ENCODE results near the gene RABL6.
"Not testable (repeated sequence)": the region's sequence is repeated elsewhere in the genome, so short reads cannot be mapped to it uniquely, and the experiment has no call there.

The RABL6 gene

GRCh38 chr9:136795000-136795348 is 12.8 kb upstream of the RABL6 start:
- no peak for DNase-seq (ENCODE audit: low spot score)

DNA sequence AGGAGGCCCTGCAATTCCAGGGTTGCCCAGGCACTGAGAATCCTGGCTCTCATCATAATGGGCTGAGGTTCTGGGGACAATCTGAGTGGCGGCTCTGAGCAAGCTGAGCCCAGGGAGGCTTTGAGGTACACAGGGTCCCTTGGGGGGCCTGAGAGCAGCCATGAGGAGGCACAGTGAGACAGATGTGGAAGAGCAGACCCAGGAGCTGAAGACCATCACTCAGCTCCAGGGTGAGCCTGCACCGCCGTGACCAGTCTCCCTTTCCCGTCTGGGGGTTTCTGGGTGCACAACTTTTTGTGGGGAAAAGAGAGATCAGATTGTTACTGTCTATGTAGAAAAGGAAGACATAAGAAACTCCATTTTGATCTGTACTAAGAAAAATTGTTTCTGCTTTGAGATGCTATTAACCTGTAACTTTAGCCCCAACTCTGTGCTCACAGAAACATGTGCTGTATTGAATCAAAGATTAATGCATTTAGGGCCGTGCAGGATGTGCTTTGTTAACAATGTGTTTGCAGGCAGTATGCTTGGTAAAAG is 11.4 kb upstream of the RABL6 start, which contains the start of gene CCDC183:
TSS of gene CCDC183 (plus strand) at position 101 of the 537 bp plus-strand sequence. CDS start at position 161, 60 bp downstream.
- no peak for DNase-seq (ENCODE audit: low spot score)

GRCh38 chr9:136796775-136797347 is 10.9 kb upstream of the RABL6 start:
- not testable (repeated sequence) for DNase-seq (ENCODE audit: low spot score)

- DNase-seq (ENCODE audit: low spot score): no peak
Measured at GRCh38 chr9:136798708-136799078, 9.1 kb upstream of the RABL6 start.

DNA sequence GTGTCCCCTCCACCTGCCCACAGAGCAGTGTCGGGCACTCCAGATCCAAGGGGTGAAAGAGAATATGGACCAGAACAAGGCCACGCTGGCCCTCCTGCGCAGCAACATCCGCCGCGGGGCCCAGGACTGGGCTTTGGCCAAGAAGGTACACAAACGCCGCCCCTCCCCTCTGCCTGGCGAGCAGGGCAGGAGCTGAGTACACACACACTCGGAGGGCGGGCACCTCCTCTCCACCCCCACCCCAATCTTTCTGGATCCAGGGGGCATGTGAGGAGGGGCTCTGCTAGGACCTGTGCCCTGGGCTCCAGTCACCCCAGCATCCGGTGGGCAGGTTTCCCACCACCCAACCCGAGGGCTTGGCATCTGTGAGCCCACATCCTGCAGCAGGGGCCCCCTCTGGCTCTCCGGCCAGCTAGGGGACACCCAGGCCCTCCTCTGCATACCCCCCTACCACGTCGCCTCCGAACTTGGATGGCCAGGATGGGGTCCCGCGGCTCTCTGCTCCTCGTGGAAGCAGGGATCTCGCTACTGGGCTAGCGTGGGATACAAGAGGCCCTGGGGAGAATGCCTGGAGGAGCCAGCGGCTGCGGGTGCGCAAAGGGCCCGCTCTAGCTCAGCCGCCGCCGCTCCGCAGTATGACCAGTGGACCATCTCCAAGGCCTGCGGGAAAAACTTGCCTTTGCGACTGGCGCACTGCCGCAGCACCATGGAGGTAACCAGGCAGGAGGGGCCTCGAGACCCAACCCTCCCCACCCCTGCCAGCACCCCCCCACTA is 8.5 kb upstream of the RABL6 start:
- DNase-seq (ENCODE audit: low spot score): no peak

GRCh38 chr9:136799854-136800657 is 7.7 kb upstream of the RABL6 start:
- peak; percentile 86 for DNase-seq (ENCODE audit: low spot score)

GRCh38 chr9:136802321-136802720 is 5.4 kb upstream of the RABL6 start:
- DNase-seq (ENCODE audit: low spot score): no peak

DNA sequence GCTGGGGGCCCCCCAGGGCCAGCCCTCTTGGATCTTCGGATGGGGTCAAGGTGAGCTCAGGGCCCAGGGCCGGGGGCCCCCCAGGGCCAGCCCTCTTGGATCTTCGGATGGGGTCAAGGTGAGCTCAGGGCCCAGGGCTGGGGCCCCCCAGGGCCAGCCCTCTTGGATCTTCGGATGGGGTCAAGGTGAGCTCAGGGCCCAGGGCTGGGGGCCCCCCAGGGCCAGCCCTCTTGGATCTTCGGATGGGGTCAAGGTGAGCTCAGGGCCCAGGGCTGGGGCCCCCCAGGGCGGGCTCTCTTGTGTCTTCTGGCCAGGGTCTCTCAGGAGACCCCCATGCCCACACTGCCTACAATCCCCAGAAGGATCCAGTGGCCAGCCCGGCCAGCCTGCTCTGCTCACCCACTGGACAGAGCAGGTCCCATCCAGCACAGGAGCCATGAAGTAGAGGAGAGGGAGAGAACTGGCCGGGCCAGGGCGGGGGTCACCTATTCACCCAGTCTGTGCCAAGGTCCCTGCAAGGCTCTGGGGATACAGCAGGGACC is 4.7 kb upstream of the RABL6 start:
- not testable (repeated sequence) for DNase-seq (ENCODE audit: low spot score)

DNA sequence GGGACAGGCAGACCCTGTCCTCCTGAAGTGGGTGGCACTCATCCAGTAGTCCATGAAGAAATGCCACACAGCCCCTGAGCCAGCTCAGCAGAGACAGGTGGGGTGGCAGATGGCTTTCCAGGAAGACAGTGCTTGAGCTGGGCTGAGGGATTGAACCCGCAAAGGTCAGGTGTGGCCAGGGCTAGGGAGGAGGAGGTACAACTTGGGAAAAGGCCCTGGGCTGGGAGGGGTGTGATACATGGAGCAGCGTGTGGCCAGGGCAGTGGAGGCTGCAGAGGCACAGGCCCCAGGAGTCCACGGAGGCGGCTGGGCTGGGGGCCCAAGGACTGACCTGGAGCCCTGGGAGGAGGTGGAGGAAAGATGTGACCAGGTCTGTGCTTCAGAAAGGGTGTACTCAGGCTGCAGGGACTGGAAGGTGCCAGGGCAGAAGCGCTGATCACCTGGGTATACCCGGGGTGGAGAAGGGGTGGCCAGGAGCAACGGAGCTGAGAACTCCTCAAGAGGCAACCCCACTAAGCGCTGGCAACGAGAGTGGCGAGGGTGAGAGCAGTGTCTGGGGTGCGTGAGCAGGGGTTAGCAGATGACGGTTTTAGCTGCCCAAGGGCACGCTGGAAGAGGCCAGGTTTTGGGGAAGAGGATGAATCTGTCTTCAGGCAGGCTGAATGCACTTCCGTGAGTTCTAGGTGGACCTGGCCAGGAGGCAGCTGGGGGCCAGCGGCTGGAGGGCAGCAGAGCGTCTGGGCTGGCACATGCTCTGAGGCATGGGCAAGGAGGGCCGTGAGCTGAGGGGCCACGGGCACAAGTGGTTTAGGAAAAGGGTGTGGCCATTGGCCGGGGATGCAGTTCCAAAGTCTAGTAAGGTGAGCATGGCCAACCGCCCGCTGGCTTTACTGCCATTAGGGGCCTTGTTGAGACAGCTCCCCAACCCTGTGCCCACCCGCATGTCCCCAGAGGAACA is 3.9 kb upstream of the RABL6 start:
- DNase-seq (ENCODE audit: low spot score): no peak

- no peak for DNase-seq (ENCODE audit: low spot score)
Measured at GRCh38 chr9:136804509-136805206, 3.1 kb upstream of the RABL6 start.

DNA sequence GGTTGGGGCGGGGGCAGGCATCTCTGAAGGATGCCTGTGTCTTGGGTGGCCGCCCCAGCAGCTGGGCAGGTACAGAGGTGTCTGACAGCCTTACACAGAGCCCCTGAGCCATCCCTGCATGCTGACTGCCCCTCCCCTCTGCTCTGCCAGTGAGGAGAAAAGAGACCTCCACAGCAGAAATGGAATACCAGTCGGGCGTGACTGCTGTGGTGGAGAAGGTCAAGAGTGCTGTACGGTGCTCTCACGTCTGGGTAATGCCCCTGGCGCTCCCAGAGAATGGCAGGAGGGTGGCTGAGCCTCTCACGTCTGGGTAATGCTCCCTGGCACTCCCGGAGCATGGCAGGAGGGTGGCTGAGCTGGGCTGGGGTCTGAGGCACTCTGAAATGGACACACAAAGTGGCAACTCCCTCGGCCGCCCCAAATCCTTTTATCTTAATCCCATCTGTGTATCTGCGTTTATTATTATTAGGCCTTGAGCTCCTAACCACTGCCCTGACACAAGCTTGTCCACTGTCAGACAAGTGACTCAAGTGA is 2.5 kb upstream of the RABL6 start:
- no peak for DNase-seq (ENCODE audit: low spot score)

DNA sequence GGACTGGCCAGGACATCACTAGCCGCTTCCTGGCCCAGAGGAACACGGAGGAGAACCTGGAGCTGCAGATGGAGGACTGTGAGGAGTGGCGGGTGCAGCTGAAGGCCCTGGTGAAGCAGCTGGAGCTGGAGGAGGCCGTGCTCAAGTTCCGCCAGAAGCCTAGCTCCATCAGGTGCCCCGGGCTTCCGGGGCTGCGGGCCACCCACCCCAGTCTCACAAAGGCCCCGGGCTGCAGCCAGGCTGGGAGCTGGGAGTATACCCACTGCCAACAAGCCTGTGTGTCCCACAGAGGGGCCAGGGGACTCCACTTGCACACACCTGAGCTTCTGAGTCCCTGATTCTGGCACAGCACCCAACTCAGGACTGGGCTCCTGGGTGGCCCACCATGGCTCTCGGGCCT is 1.7 kb upstream of the RABL6 start:
- no peak for DNase-seq (ENCODE audit: low spot score)

DNA sequence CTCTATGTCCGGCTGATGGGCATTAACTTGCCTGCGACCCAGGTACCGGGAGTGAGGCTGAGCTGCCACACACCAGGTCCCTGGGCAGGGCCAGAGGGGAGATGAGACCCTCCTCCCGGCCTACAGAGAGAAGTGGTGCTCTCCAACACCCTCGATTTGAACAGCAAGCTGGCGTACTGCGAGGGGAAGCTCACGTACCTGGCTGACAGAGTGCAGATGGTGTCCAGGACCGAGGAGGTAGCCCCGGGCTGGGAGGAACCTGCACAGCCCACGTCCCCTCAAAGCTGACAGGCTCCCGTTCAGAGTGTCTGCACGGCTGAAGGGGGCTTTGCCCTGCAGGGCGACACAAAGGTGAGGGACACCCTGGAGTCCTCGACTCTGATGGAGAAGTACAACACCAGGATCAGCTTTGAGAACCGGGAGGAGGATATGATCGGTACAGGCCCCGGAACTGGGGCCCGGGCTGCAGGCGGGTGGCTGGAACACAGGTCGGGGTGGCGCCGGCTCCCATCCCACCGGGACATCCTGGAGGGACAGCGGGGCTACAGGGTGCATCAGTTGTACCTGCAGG is 1.0 kb upstream of the RABL6 start:
- no peak for DNase-seq (ENCODE audit: low spot score)

- DNase-seq (ENCODE audit: low spot score): peak; percentile 40
Measured at GRCh38 chr9:136808075-136808805, 492 bp downstream of the RABL6 start.

- no peak for DNase-seq (ENCODE audit: low spot score)
Measured at GRCh38 chr9:136808806-136809158, 1.0 kb downstream of the RABL6 start.

DNA sequence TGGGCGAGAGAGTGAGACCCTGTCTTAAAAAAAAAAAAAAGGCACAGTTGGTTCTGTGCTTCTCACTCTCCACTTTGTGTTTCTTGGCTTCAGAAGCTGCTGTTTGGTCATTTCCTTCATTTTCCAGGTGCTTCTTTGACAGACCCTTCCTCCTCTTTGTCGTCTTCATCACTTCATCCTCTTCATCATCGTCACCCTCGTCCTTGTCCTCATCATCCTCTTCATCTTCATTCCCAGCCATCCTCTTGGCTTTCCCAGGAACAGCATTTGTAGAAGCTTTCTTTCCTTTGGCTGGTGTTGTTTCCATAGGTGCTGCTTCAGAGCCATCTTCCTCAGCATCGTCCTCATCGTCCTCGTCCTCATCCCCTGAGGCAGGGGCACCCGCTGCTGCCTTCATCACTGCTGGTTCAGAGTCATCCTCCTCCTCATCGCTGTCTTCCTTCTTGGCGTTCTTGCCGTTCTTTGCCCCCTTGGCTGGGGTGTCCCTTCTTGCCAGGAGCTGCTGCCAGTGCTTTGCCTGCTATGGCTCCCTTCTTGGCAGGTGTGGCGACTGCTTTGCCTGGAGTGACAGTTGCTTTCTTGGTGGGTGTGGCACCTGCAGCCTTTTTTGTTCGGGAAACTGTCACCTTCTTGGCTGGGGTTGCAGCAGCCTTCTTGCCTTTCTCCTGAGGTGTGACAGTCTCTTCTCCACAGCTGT is 7.1 kb downstream of the RABL6 start:
- no peak for DNase-seq (ENCODE audit: low spot score)

DNA sequence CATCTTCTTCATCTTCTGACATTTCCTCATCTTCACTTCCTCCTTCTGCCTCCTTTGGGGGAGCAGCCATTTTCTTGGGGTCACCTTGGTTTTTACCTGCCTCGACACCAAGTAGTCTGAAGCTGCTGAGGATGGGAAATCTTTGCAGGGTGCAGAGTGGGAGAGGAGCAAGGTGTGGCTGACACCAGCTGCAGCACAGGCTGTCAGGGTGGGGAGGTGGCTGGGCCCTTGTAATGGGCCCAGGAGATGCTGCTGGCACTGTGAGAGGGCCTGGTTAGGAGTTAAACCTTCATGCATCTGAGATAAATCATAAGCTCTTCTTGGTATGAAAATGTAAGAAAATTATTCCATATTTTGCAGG is 7.7 kb downstream of the RABL6 start:
- DNase-seq (ENCODE audit: low spot score): no peak

DNA sequence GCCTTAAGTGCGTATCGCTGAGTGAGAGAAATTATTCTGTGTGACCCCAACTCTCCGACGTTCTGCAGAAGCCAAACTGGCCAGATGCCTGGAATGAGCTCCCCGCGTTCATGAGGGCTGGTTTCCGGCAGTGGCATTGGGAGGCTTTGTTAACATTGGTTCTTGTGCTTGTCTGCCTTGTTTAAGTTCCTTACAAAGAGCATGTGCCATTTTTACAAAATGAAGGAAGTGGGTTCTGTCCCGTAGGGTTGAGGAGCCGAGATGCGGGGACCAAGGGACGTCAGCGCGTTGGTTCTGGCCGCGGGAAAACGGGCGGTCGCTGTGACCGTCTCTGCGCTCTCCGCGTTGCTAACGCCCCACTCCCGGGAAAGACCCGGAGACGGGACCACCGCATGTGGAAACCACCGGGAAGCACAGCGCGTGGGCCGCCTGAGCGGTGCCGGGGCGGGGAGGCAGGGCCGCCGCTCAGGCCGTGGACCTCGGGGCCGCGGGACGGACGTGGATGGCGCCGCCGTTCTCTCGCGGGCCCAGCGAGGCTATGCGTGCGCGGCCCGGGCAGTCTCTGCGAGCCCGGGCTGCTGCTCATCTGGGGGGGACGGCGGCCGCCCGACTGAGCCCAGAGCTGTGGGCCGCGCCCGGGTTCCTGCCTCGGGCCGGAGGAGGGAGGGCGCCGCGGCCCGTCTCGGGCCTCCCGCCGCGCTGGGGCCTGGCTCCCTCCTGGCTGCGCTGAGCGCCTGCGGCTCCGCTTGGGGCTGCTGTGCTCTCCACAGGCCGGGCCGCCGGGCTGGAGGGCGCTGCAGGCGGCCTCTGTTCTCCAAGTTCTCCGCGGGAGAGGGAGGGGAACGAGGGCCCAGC is 13.4 kb downstream of the RABL6 start:
- DNase-seq (ENCODE audit: low spot score): no peak

Measured in CD4-positive, alpha-beta T cell treated with Interleukin-2 at 100 ng/mL for 4 hours (primary cell).